K562 (cell line): ENCODE results near the gene TOMM40L. TPM values are rescaled to one million over a fixed set of nuclear protein-coding genes. Genes with fewer than 3 reads are reported as not detected.
A peak's percentile ranks its signal among the peaks of the same experiment; 100 is the strongest.

ENCODE experiments used
- ATAC-seq: fragments of 200-7000 bp; cut with Tn5 transposase; 3 replicates; pipeline ENCODE4 v1.9.1; 2020; ENCODE audit warnings: moderate library complexity
- BruUV-seq: library from RNA; stranded (reverse); fragments of 400-500 nt; replicated peaks from 2 replicates; lab custom pipeline; 2021; lab: Mats Ljungman, UMichigan
- CTCF ChIA-PET: fragments of 300-600 bp; formaldehyde crosslinking; extraction: SDS; loops from one replicate; lab custom pipeline; 2021; ENCODE audit warnings: low intra/inter-chr PET ratio; lab: Yijun Ruan, JAX
- POLR2A ChIA-PET: fragments of 300-600, 350-650 bp; sonication (Branson Sonifier 250); formaldehyde crosslinking; extraction: SDS; loops from one replicate; lab custom pipeline; 2021; ENCODE audit warnings: antibody characterized with exemption, inconsistent platforms; lab: Yijun Ruan, JAX
- DNase-seq, 4 experiments: peaks; one replicate each; pipeline versions ENCODE4 v3.0.0 to v3.0.0-alpha.2; 2011 to 2018; ENCODE audit warnings: low spot score in 3 of 4, mixed read lengths in 3 of 4; ENCODE audit errors: extremely low read depth in 1 of 4
- FAIRE-seq: peaks from 2 replicates; lab custom pipeline; 2011; peaks lifted over from hg19 to GRCh38; lab: Jason Lieb, UNC
- H2AFZ ChIP-seq: 2 replicates; pipeline ENCODE4 v1.6.0; 2011; ENCODE audit warnings: low read depth, low read length, control low read depth, inconsistent platforms
- H3K27ac ChIP-seq: fragments of 200-600 bp; 3 replicates; pipeline ENCODE4 v1.8.0; 2011; ENCODE audit warnings: low read depth, mild to moderate bottlenecking, control low read depth, inconsistent platforms, low read length, moderate library complexity, mixed read lengths; ENCODE audit errors: extremely low read depth
- H3K27me3 ChIP-seq, 2 experiments: fragments of 300-600 bp in 1 of 2; 2 replicates in 1 of 2; 3 replicates in 1 of 2; pipeline versions ENCODE4 v1.6.0 to v1.8.0; 2011; ENCODE audit warnings: inconsistent platforms in 2 of 2, low read length in 2 of 2, mild to moderate bottlenecking in 1 of 2, mixed read lengths in 1 of 2, moderate library complexity in 1 of 2; ENCODE audit not compliant: control insufficient read depth in 2 of 2, insufficient read depth in 2 of 2
- H3K36me3 ChIP-seq: fragments of 300-600 bp; 3 replicates; pipeline ENCODE4 v1.8.0; 2011; ENCODE audit warnings: mild to moderate bottlenecking, low read length, inconsistent platforms; ENCODE audit not compliant: control insufficient read depth, insufficient read depth
- H3K4me1 ChIP-seq, 2 experiments: fragments of 200-600 bp in 1 of 2; replicated peaks in 1 of 2; 2 replicates in 1 of 2; 3 replicates in 1 of 2; pipeline versions ENCODE4 v1.5.1 to v1.8.0; 2011; ENCODE audit warnings: inconsistent platforms in 2 of 2, low read length in 2 of 2, mild to moderate bottlenecking in 1 of 2, mixed read lengths in 1 of 2, moderate library complexity in 1 of 2; ENCODE audit not compliant: control insufficient read depth in 2 of 2, insufficient read depth in 2 of 2
- H3K4me2 ChIP-seq: 2 replicates; pipeline ENCODE4 v1.6.1; 2011; ENCODE audit warnings: low read length, control low read depth, inconsistent platforms, mixed read lengths; ENCODE audit not compliant: insufficient read depth
- H3K4me3 ChIP-seq: fragments of 200-600 bp; sonication (generic), shearing (Covaris generic); 2 replicates; pipeline ENCODE4 v1.5.1; 2016; ENCODE audit warnings: control low read depth, inconsistent platforms
- H3K79me2 ChIP-seq: fragments of 200-600 bp; 3 replicates; pipeline ENCODE4 v1.8.0; 2011; ENCODE audit warnings: low read length, inconsistent platforms; ENCODE audit not compliant: control insufficient read depth, insufficient read depth
- H3K9ac ChIP-seq, 2 experiments: 2 replicates each; pipeline versions ENCODE4 v1.6.0 to v1.6.1; 2011; ENCODE audit warnings: low read depth in 2 of 2, low read length in 2 of 2, control low read depth in 1 of 2, inconsistent platforms in 1 of 2, mild to moderate bottlenecking in 1 of 2, mixed read lengths in 1 of 2; ENCODE audit not compliant: insufficient read depth in 1 of 2
- H3K9me1 ChIP-seq: one replicate; pipeline ENCODE4 v1.6.0; 2011; ENCODE audit warnings: inconsistent platforms, mild to moderate bottlenecking, low read length, moderate library complexity; ENCODE audit not compliant: control insufficient read depth, insufficient read depth
- H3K9me3 ChIP-seq: replicated peaks from 2 replicates; pipeline ENCODE4 v1.5.1; 2011; ENCODE audit warnings: low read depth, low read length, inconsistent platforms; ENCODE audit not compliant: control insufficient read depth, insufficient read depth
- H4K20me1 ChIP-seq: replicated peaks from 2 replicates; pipeline ENCODE4 v1.6.1; 2011; ENCODE audit warnings: low read length, inconsistent platforms, mixed read lengths; ENCODE audit not compliant: control insufficient read depth, insufficient read depth
- FOXP4 ChIP-seq: sonication (generic); formaldehyde crosslinking; IDR thresholded peaks from 2 replicates; pipeline ENCODE4 v1.8.0; 2022; ENCODE audit warnings: mild to moderate bottlenecking, missing genetic modification reagents, borderline replicate concordance
- KLF13 ChIP-seq: fragments of 450-650 bp; IDR thresholded peaks from 2 replicates; pipeline ENCODE4 v1.6.1; 2016; ENCODE audit warnings: missing genetic modification characterization, low read depth, mild to moderate bottlenecking, missing compliant biosample characterization, moderate library complexity, borderline replicate concordance
- PHF8 ChIP-seq: fragments of 200-600 bp; sonication (generic); IDR thresholded peaks from 2 replicates; pipeline ENCODE4 v1.6.1; 2012; ENCODE audit warnings: mixed run types, mild to moderate bottlenecking, inconsistent platforms, low read length, moderate library complexity, borderline replicate concordance
- POLR2AphosphoS2 ChIP-seq: IDR thresholded peaks from 2 replicates; pipeline ENCODE4 v1.6.1; 2012; ENCODE audit warnings: low read length, improper control_type of control experiment
- RBFOX2 ChIP-seq: fragments of 200-400 bp; formaldehyde crosslinking; IDR thresholded peaks from 2 replicates; pipeline ENCODE4 v1.6.1; 2017; ENCODE audit warnings: low read depth, mild to moderate bottlenecking, low read length, moderate library complexity
- RCOR1 ChIP-seq, 2 experiments: IDR thresholded peaks; 2 replicates each; pipeline ENCODE4 v1.6.1; 2012; ENCODE audit warnings: low read depth in 2 of 2, low read length in 2 of 2, borderline replicate concordance in 1 of 2, improper control_type of control experiment in 1 of 2
- YY1 ChIP-seq, 3 experiments: IDR thresholded peaks; 2 replicates each; pipeline ENCODE4 v1.6.1; 2011; ENCODE audit warnings: low read length in 2 of 3, mild to moderate bottlenecking in 2 of 3, moderate library complexity in 2 of 3, borderline replicate concordance in 1 of 3, control low read depth in 1 of 3, low read depth in 1 of 3; ENCODE audit not compliant: insufficient read depth in 3 of 3, insufficient replicate concordance in 2 of 3, control insufficient read depth in 1 of 3, insufficient read length in 1 of 3; ENCODE audit errors: extremely low read depth in 1 of 3
- ZFX ChIP-seq: sonication (generic); formaldehyde crosslinking; IDR thresholded peaks from 2 replicates; pipeline ENCODE4 v1.8.0; 2022; ENCODE audit warnings: mild to moderate bottlenecking, missing genetic modification reagents, moderate library complexity
- ZHX1 ChIP-seq: fragments of 150-350 bp; conservative IDR thresholded peaks from 2 replicates; pipeline ENCODE4 v1.6.1; 2014; ENCODE audit warnings: low read length
- ZNF263 ChIP-seq: sonication (generic); formaldehyde crosslinking; IDR thresholded peaks from 2 replicates; pipeline ENCODE4 v1.8.0; 2022; ENCODE audit warnings: mild to moderate bottlenecking, missing genetic modification reagents, borderline replicate concordance
- ZNF445 ChIP-seq: fragments of 250-450 bp; sonication (Bioruptor Pico); IDR thresholded peaks from 2 replicates; pipeline ENCODE4 v1.4.0; 2020; ENCODE audit warnings: low read depth, mild to moderate bottlenecking, moderate library complexity
- WGBS: fragments of 100-300 bp; shearing (Covaris generic); methylation state at CpG from one replicate; pipeline ENCODE4 v1.1.6; 2016; ENCODE audit warnings: low coverage, mixed read lengths; ENCODE audit not compliant: insufficient coverage; ENCODE audit errors: missing lambda C conversion rate; 5-methylcytosine and 5-hydroxymethylcytosine counted together
- in situ Hi-C: fragments of 300-500 bp; cut with MboI; formaldehyde crosslinking; loops from 4 replicates; pipeline ENCODE4 v1.15.0; 2018; ENCODE audit warnings: inconsistent platforms, mixed read lengths
- intact Hi-C: fragments of 100-400 bp; cut with micrococcal nuclease; formaldehyde crosslinking; loops from 2 replicates; pipeline ENCODE4 v1.14.2; 2022
- polyA plus RNA-seq, 8 experiments: library from polyadenylated mRNA; depleted of rRNA in 4 of 8; stranded (reverse) in 5 of 8; unstranded in 3 of 8; fragments of >200 nt; fragmentation: Nextera tagmentation in 2 of 8; fragmentation: Illumina TruSeq in 1 of 8; extraction: Ambion mirVana in 2 of 8; extraction: Trizol in 1 of 8; gene quantifications; 2 replicates each; pipeline versions ENCODE4 v1.2.1 to v1.2.3, GENCODE V29; 2011 to 2014; ENCODE audit warnings: inconsistent platforms in 1 of 8, missing spikeins in 1 of 8
- total RNA-seq, 7 experiments: library from RNA; depleted of rRNA in 6 of 7; stranded (reverse); fragments of >200 nt in 6 of 7; fragmentation: Illumina TruSeq in 2 of 7; extraction: Trizol in 2 of 7; gene quantifications; 2 replicates each; pipeline versions ENCODE4 v1.2.1 to v1.2.3, GENCODE V29; 2011 to 2021; ENCODE audit warnings: low replicate concordance in 1 of 7

The TOMM40L gene
- total and polyA plus RNA-seq, 9 of the 15 experiments (the other 6 are each of a cell fraction or from before 2014, with no cell fraction given), result 9.6 to 33.6 (median 25.2) TPM

- TF ChIP-seq ZHX1 (no peak), KLF13 (no peak)
These were observed 29.7 kb upstream of the TOMM40L start (continued) for GRCh38 chr1:161196111-161196510.

GRCh38 chr1:161196521-161197451, 29.1 kb upstream of the TOMM40L start:
- WGBS, result 68% methylated on average over 23 of the region's 27 CpGs
- Histone ChIP-seq H3K79me2 (peaks cover under 1% of the 10 kb centered on the region; the same call in 1 of the 3 replicates), H3K4me1 (peaks cover 59 to 64% of the 10 kb centered on the region in 2 experiments), H3K4me2 (0 out of 2 replicates have a peak overlapping the region, but pooled peaks have one; percentile 12), H3K4me3 (no peak overlapping the region), H3K27me3 (no peaks in the 10 kb centered on the region), H3K27ac (peak overlapping the region; percentile 16; the same call in 1 of the 3 replicates), H4K20me1 (no peaks in the 10 kb centered on the region), H2AFZ (peak overlapping the region; percentile 81), H3K9me1 (no peaks in the 10 kb centered on the region), H3K36me3 (no peaks in the 10 kb centered on the region), H3K9ac (peak overlapping the region in 1 of 2 experiments; percentile 85; a peak in 2 of 4 replicates), H3K9me3 (no peaks in the 10 kb centered on the region)
- intact Hi-C loops (no loop called here), in situ Hi-C loops (no loop called here)
- no TSS peak for BruUV-seq
- no peak for ATAC-seq
- ChIA-PET CTCF (interaction anchor here (0.5 kb wide), 1 partner anchor 177 kb away, joined by 3 read pairs; no protein-coding TSS in a partner anchor), POLR2A (no interaction called here)
- no peak for FAIRE-seq
- no peak for DNase-seq
- TF ChIP-seq POLR2AphosphoS2 (no peak), ZFX (CRISPR knock-in tag) (peak; percentile 56), ZNF263 (CRISPR knock-in tag) (peak; percentile 84), RBFOX2 (peak; percentile 23; the same call in 1 of the 2 replicates), YY1 (IDR thresholded peaks at IDR 0.05; ENCODE audit: borderline replicate concordance in 1 of 3, control insufficient read depth in 1 of 3, extremely low read depth in 1 of 3, insufficient read depth in 3 of 3, insufficient read length in 1 of 3, insufficient replicate concordance in 2 of 3, low read depth in 1 of 3, low read length in 2 of 3) (peak in 1 of 3 experiments; percentile 44), RCOR1 (IDR thresholded peaks at IDR 0.05; ENCODE audit: borderline replicate concordance in 1 of 2, low read depth in 2 of 2, low read length in 2 of 2) (no peak), PHF8 (peak; percentile 14; the same call in 1 of the 2 replicates), FOXP4 (CRISPR knock-in tag) (no peak), ZNF445 (no peak)
